Neural crest cell (in vitro differentiated cells): ENCODE results near the gene CALHM1. TPM values are rescaled to one million over a fixed set of nuclear protein-coding genes. Genes with fewer than 3 reads are reported as not detected.
"Not testable (repeated sequence)": the region's sequence is repeated elsewhere in the genome, so short reads cannot be mapped to it uniquely, and the experiment has no call there.

Source experiments
- DNase-seq: peaks from one replicate; pipeline ENCODE4 v3.0.0; 2021; ENCODE audit warnings: low read depth, mixed read lengths, low spot score
- H3K27ac Mint-ChIP-seq: one replicate; pipeline ENCODE4 v1.8.0; 2021; ENCODE audit warnings: mild to moderate bottlenecking, mixed read lengths; ENCODE audit not compliant: unreplicated experiment
- H3K27me3 Mint-ChIP-seq: 2 replicates; pipeline ENCODE4 v1.8.0; 2021; ENCODE audit warnings: low read depth, mild to moderate bottlenecking, mixed read lengths
- H3K36me3 Mint-ChIP-seq: 2 replicates; pipeline ENCODE4 v1.8.0; 2021; ENCODE audit warnings: low read depth, mild to moderate bottlenecking, mixed read lengths
- H3K4me1 Mint-ChIP-seq: 2 replicates; pipeline ENCODE4 v1.8.0; 2021; ENCODE audit warnings: mixed read lengths
- H3K4me3 Mint-ChIP-seq: one replicate; pipeline ENCODE4 v1.8.0; 2021; ENCODE audit warnings: mild to moderate bottlenecking, mixed read lengths
- H3K9me3 Mint-ChIP-seq: 2 replicates; pipeline ENCODE4 v1.8.0; 2021; ENCODE audit warnings: mixed read lengths
- CTCF ChIP-seq: fragments of 200-600 bp; sonication (generic); conservative IDR thresholded peaks from 2 replicates; pipeline ENCODE4 v1.5.0; 2021; ENCODE audit warnings: antibody characterized with exemption, mild to moderate bottlenecking
- long read RNA-seq: library from polyadenylated mRNA; unstranded; transcript quantifications from one replicate; pipeline ENCODE4 v2.0.0, GENCODE V29; 2020
- total RNA-seq: library from RNA; stranded (reverse); gene quantifications from 2 replicates; pipeline ENCODE4 v1.2.1, GENCODE V29; 2021

Gene CALHM1
- not detected in 2 replicates for total RNA-seq
- long read RNA-seq, result 0 reads

GRCh38 chr10:103458720-103459119 lies at the start of gene CALHM1:
CALHM1 (minus strand) TSS chr10:103458900; CDS start chr10:103458751, 149 bp downstream.
- Mint-ChIP-seq H3K4me3 (no peak within 1 kb of the TSS), H3K4me1 (no peaks in the 10 kb centered on the region), H3K36me3 (no peaks in the 10 kb centered on the region), H3K27ac (no peak within 1 kb of the TSS), H3K27me3 (no peaks in the 10 kb centered on the region), H3K9me3 (no peaks in the 10 kb centered on the region)
- no peak for TF ChIP-seq CTCF
- no peak for DNase-seq

GRCh38 chr10:103507235-103508191 lies 48.8 kb upstream of the CALHM1 start:
- Mint-ChIP-seq H3K9me3 (no peaks in the 10 kb centered on the region), H3K4me3 (no peak overlapping the region), H3K36me3 (no peaks in the 10 kb centered on the region), H3K4me1 (peaks cover 3% of the 10 kb centered on the region), H3K27me3 (peaks cover 7% of the 10 kb centered on the region), H3K27ac (no peak overlapping the region)
- no peak for DNase-seq
- TF ChIP-seq CTCF, result no peak

- H3K4me3 Mint-ChIP-seq, result no peak overlapping the region
- peaks cover 3% of the 10 kb centered on the region for H3K4me1 Mint-ChIP-seq
- no peak for DNase-seq
- no peak for TF ChIP-seq CTCF
- no peaks in the 10 kb centered on the region for H3K9me3 Mint-ChIP-seq
- no peaks in the 10 kb centered on the region for H3K36me3 Mint-ChIP-seq
- no peak overlapping the region for H3K27ac Mint-ChIP-seq
- peaks cover 10% of the 10 kb centered on the region for H3K27me3 Mint-ChIP-seq
Observed at GRCh38 chr10:103506061-103506460, 47.4 kb upstream of the CALHM1 start.

GRCh38 chr10:103504181-103504783 lies 45.6 kb upstream of the CALHM1 start:
- Mint-ChIP-seq H3K36me3 (no peaks in the 10 kb centered on the region), H3K4me1 (peaks cover 16% of the 10 kb centered on the region), H3K27ac (no peak overlapping the region), H3K9me3 (no peaks in the 10 kb centered on the region), H3K27me3 (peaks cover 21% of the 10 kb centered on the region), H3K4me3 (no peak overlapping the region)
- no peak for DNase-seq
- no peak for TF ChIP-seq CTCF

- H3K36me3 Mint-ChIP-seq, H3K27ac Mint-ChIP-seq, H3K4me3 Mint-ChIP-seq, DNase-seq, H3K9me3 Mint-ChIP-seq: not testable (repeated sequence)
- H3K4me1 Mint-ChIP-seq, result peaks cover 16% of the 10 kb centered on the region
- H3K27me3 Mint-ChIP-seq, result peaks cover 24% of the 10 kb centered on the region
Observed at GRCh38 chr10:103503777-103504176, 45.1 kb upstream of the CALHM1 start.
